D721Med (cell line): ENCODE results near the gene FHAD1.

ENCODE experiments used
- DNase-seq: peaks from one replicate; pipeline ENCODE4 v3.0.0; 2011; ENCODE audit warnings: low spot score; ENCODE audit not compliant: insufficient read length
- FAIRE-seq: peaks from 2 replicates; lab custom pipeline; 2011; peaks lifted over from hg19 to GRCh38; lab: Jason Lieb, UNC
- TF ChIP-seq, protein P1 (sequence below): IDR thresholded peaks from 2 replicates; pipeline ENCODE4 v1.5.1; 2012; ENCODE audit warnings: mild to moderate bottlenecking, control low read depth; ENCODE audit not compliant: insufficient read depth; ENCODE audit errors: missing control alignments

The FHAD1 gene

DNA sequence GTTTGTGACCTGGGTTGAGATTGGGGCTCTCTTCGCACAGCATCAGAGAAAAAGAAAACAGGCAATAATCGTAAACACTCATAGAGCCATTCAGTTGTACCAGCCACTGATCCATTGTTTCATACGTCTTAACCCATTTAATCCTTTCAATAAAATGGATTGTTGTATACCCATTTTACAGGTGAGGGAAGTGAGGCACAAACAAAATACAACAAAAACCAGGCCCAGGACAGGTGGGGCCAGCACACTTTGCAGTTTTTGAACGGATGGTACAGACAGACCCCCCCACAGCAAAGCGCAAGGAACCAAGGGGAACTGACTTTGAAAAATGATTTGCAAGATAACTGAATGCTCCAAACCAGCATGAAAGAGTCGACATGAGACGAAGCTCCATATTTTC is 4.3 kb upstream of the FHAD1 start:
- FAIRE-seq (no peak), DNase-seq (no peak)
- TF ChIP-seq, protein P1, sequence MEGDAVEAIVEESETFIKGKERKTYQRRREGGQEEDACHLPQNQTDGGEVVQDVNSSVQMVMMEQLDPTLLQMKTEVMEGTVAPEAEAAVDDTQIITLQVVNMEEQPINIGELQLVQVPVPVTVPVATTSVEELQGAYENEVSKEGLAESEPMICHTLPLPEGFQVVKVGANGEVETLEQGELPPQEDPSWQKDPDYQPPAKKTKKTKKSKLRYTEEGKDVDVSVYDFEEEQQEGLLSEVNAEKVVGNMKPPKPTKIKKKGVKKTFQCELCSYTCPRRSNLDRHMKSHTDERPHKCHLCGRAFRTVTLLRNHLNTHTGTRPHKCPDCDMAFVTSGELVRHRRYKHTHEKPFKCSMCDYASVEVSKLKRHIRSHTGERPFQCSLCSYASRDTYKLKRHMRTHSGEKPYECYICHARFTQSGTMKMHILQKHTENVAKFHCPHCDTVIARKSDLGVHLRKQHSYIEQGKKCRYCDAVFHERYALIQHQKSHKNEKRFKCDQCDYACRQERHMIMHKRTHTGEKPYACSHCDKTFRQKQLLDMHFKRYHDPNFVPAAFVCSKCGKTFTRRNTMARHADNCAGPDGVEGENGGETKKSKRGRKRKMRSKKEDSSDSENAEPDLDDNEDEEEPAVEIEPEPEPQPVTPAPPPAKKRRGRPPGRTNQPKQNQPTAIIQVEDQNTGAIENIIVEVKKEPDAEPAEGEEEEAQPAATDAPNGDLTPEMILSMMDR = no peak

DNA sequence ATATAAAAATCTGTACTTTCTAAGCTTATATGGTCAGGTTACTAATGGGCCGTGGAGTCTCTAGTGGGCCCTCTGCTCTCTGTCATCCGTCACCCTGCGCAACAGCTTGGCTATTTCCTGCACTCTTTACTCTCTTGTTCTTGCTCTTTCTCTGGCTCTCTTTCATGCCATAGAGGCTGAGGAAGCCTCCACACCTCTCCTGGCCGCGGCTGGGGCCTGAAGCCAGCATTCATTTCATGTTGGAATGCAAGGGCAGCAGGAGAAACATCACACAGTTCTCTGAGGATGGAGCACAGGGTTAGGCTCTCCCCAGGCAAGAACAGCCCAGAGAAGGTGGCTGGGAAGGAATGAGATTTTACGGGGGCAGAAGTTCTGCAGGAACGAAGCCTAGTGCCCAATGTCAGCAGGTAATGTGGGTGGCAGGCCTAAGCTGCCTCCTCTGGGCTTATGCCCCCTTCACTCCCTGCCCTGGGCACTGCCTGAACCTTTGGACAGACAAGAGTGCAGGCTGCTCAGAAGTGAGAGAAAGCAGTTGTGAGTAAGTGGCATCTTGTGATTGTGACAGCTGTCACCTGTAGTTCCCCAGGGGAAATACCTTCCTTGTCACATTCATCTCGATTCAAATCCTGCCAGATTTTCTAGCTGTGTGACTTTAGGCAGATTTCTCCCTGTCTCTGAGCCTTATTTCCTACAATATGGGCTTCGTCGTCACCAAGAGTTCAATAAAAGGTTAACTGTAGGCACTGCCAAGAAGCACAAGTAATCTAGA is 3.6 kb upstream of the FHAD1 start:
- no peak for DNase-seq
- TF ChIP-seq, protein P1 = no peak
- FAIRE-seq = no peak

DNA sequence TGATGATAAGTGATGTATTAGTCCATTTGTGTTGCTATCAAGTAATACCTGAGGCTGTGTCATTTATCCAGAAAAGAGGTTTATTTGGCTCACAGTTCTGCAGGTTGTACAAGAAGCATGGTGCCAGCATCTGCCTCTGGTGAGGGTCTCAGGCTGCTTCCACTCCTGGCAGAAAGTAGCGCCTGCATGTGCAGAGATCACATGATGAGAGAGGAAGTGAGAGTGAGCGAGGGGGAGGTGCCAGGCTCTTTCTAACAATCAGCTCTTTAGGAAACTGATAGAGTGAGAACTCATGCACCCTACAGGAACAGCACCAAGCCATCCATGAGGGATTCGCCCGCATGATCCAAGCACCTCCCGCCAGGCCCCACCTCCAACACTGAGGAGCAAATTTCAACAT is 2.2 kb upstream of the FHAD1 start:
- TF ChIP-seq, protein P1 = no peak
- DNase-seq = no peak
- FAIRE-seq = no peak

DNA sequence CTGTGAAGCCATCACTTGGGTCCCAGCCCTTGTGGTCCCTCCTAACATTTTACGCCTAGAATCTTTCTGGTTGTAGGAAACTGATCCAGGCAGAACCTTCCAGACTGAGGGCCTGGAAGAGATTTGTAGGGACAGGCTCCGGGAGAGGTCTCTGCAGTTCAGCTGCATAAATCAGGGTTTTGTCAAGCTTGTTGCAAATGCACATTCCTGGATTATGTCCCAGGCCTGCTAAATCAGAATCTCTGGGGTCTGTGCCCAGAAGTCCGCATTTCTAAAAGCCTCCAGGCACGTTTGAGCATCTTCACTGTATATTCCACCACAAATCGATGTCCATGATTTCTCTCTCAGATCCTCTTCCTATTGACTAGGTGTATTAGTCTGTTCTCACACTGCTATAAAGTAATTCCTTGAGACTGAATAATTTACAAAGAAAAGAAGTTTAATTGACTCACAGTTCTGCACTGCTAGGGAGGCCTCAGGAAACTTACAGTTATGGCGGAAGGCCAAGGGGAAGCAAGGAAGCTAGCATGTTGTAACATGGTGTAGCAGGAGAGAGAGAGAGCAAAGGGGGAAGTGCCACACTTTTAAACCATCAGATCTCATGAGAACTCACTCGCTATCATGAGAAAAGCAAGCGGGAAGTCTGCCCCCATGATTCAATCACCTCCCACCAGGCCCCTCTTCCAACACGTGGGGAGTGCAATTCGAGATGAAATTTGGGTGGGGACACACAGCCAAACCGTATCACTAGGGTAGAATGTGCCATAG is 1.2 kb upstream of the FHAD1 start:
- no peak for DNase-seq
- FAIRE-seq = no peak
- TF ChIP-seq, protein P1 = no peak

- FAIRE-seq (no peak), DNase-seq (no peak)
- TF ChIP-seq, protein P1 = no peak
These were observed 1.2 kb downstream of the FHAD1 start for GRCh38 chr1:15248216-15248615.

DNA sequence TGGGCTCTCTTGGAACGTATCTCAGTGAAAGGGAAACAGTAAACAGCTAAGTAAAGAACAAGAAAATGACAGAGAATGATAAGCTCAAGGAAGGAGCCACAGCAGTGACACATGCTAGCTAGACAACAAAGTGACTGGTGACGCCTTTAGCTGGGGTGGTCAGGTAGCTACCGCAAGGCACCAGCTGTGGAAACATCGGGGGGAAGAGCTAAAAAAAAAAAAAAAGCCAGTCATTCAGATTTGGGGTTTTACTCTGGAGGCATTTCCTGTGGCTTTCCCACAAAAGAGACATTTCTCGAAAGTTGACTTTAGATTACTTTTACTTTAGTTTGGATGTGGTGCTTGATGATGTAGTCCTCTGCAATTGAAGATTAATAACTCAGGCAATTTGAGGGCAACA is 2.1 kb downstream of the FHAD1 start:
- DNase-seq (no peak), FAIRE-seq (no peak)

More for the DNA sequence above, 2.1 kb downstream of the FHAD1 start:
- TF ChIP-seq, protein P1 = no peak
